ENCODE data around the gene MSL2. TPM values are rescaled to one million over a fixed set of nuclear protein-coding genes. Genes with fewer than 3 reads are reported as not detected.
A peak's percentile ranks its signal among the peaks of the same experiment; 100 is the strongest.
"Not testable (repeated sequence)": the region's sequence is repeated elsewhere in the genome, so short reads cannot be mapped to it uniquely, and the experiment has no call there.

MSL2 gene
- polyA plus RNA-seq, 1 donor = 29.3 TPM

DNA sequence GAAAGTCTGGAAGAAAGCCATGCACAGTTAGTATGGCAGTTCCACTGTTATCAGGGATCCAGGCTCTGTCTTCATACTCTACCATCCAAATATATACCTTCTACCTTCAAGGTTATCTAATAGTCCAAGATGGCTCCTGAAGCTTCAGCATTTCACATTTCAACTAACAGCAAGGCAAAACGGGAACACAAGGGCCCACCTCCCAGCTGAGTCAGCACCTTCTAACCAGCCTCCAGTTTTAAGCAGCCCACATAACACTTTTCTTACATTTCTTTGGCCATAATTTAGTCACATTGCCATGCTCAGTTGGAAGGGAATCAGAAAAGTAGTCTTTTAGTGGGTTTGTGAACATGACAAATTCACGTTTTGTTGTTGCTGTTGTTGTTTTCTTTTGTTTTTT, 15.4 kb upstream of the MSL2 start:
- H3K36me3 ChIP-seq (ENCODE audit: control insufficient read depth, insufficient read depth, low read length) = no peaks in the 10 kb centered on the region
- H3K4me3 ChIP-seq (ENCODE audit: low read length) = no peak overlapping the region
- no peaks in the 10 kb centered on the region for H3K4me1 ChIP-seq (ENCODE audit: control insufficient read depth, insufficient read depth, low read length)
- no peaks in the 10 kb centered on the region for H3K27me3 ChIP-seq (ENCODE audit: control insufficient read depth, insufficient read depth, low read length)
- WGBS (ENCODE audit: insufficient coverage, low lambda C conversion rate) = no CpG with 5 or more reads among the region's 2 CpGs
- DNase-seq = no peak
- no peak overlapping the region for H3K27ac ChIP-seq (ENCODE audit: low read length)
- H3K9me3 ChIP-seq (ENCODE audit: control insufficient read depth, low read depth, low read length) = no peaks in the 10 kb centered on the region

DNA sequence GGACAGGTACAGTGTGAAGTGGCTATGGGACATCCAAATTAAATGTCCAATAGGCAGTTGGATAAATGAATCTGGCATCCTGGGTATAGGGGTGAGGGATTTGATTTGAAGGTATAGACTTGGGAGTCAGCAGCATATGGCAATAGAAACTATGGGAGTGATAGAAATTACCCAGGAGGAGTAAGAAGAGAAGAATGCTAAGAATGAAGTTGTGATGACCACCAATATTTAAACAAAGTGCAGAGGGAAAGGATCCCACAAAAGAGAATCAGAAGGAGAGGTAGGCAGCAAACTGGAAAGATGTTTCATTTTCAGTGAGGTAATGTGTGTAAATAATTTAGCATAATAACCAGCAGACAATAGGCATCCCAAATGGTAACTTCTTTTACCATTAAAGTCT, 13.8 kb upstream of the MSL2 start:
- H3K4me1 ChIP-seq (ENCODE audit: control insufficient read depth, insufficient read depth, low read length) = no peaks in the 10 kb centered on the region
- H3K36me3 ChIP-seq (ENCODE audit: control insufficient read depth, insufficient read depth, low read length) = no peaks in the 10 kb centered on the region
- H3K27ac ChIP-seq (ENCODE audit: low read length) = no peak overlapping the region
- H3K27me3 ChIP-seq (ENCODE audit: control insufficient read depth, insufficient read depth, low read length) = no peaks in the 10 kb centered on the region
- H3K4me3 ChIP-seq (ENCODE audit: low read length) = no peak overlapping the region
- DNase-seq = no peak
- H3K9me3 ChIP-seq (ENCODE audit: control insufficient read depth, low read depth, low read length) = no peaks in the 10 kb centered on the region

DNA sequence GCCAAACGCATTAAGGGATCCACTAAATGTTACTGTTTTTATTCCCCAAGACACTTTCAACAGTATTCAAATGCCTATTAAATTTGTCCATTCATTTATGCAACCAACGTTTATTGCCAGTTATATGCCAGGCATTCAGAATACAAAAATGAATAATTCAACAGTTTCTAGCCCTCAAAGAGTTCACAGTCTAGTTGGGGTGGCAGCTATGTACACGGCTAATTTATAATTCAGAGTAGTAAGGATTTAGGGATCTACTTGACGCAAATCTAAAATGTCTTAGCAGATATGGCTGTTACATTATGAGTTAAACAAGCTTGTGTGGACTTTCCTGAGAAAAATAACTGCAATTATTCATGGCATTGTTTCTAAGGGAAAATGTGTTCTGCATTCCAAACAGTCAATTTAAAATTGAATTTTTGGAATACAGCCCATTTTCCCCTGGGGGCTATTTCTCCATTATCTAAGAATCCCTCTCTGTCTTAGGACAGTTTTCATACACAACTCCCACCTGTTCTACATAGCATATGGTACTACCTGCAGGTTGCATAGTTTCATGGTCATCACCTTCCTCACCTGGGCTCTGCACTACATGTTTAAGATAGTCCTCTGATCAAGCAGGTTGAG, 11.5 kb upstream of the MSL2 start:
- no peak overlapping the region for H3K27ac ChIP-seq (ENCODE audit: low read length)
- H3K36me3 ChIP-seq (ENCODE audit: control insufficient read depth, insufficient read depth, low read length) = no peaks in the 10 kb centered on the region
- no CpG with 5 or more reads among the region's 4 CpGs for WGBS (ENCODE audit: insufficient coverage, low lambda C conversion rate)
- no peaks in the 10 kb centered on the region for H3K4me1 ChIP-seq (ENCODE audit: control insufficient read depth, insufficient read depth, low read length)
- no peaks in the 10 kb centered on the region for H3K27me3 ChIP-seq (ENCODE audit: control insufficient read depth, insufficient read depth, low read length)
- H3K4me3 ChIP-seq (ENCODE audit: low read length) = no peak overlapping the region
- DNase-seq = no peak
- no peaks in the 10 kb centered on the region for H3K9me3 ChIP-seq (ENCODE audit: control insufficient read depth, low read depth, low read length)

DNA sequence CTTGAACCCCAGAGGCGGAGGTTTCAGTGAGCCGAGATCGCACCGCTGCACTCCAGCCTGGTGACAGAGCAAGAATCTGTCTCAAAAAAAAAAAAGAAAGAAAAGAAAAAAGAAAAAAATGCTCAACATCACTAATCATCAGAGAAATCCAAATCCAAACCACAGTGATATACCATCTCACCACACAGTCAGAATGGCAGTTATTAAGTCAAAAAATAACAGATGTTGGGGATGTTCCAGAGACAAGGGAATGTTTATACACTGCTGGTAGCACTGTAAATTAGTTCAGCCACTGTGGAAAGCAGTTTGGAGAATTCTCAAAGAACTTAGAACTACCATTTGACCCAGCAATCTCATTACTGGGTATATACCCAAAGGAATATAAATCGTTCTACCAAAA, 3.1 kb upstream of the MSL2 start:
- H3K9me3 ChIP-seq (ENCODE audit: control insufficient read depth, low read depth, low read length); H3K27ac ChIP-seq (ENCODE audit: low read length); H3K27me3 ChIP-seq (ENCODE audit: control insufficient read depth, insufficient read depth, low read length); DNase-seq; H3K4me1 ChIP-seq (ENCODE audit: control insufficient read depth, insufficient read depth, low read length); H3K36me3 ChIP-seq (ENCODE audit: control insufficient read depth, insufficient read depth, low read length); H3K4me3 ChIP-seq (ENCODE audit: low read length): not testable (repeated sequence)
- WGBS (ENCODE audit: insufficient coverage, low lambda C conversion rate) = 100% methylated on average over 4 of the region's 5 CpGs

DNA sequence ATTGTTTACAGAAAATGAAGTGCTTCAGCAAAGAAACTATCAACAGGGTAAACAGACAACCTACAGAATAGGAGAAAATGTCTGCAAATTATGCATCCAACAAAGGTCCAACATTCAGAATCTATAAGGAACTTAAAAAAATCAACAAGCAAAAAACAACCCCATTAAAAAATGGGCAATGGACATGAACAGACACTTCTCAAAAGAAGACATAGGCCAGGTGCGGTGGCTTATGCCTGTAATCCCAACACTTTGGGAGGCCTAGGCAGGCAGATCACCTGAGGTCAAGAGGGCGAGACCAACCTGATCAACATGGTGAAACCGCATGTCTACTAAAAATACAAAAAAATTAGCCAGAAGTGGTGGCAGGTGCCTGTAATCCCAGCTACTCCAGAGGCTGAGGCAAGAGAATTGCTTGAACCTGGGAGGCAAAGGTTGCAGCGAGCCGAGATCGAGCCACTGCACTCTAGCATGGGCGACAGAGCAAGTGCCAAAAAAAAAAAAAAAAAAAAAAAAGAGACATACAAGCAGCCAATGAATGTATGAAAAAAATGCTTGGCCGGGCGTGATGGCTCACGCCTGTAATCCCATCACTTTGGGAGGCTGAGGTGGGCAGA, 2.4 kb upstream of the MSL2 start:
- H3K27me3 ChIP-seq (ENCODE audit: control insufficient read depth, insufficient read depth, low read length); H3K4me3 ChIP-seq (ENCODE audit: low read length); H3K9me3 ChIP-seq (ENCODE audit: control insufficient read depth, low read depth, low read length); DNase-seq; H3K27ac ChIP-seq (ENCODE audit: low read length); H3K4me1 ChIP-seq (ENCODE audit: control insufficient read depth, insufficient read depth, low read length); H3K36me3 ChIP-seq (ENCODE audit: control insufficient read depth, insufficient read depth, low read length): not testable (repeated sequence)
- no CpG with 5 or more reads among the region's 10 CpGs for WGBS (ENCODE audit: insufficient coverage, low lambda C conversion rate)

DNA sequence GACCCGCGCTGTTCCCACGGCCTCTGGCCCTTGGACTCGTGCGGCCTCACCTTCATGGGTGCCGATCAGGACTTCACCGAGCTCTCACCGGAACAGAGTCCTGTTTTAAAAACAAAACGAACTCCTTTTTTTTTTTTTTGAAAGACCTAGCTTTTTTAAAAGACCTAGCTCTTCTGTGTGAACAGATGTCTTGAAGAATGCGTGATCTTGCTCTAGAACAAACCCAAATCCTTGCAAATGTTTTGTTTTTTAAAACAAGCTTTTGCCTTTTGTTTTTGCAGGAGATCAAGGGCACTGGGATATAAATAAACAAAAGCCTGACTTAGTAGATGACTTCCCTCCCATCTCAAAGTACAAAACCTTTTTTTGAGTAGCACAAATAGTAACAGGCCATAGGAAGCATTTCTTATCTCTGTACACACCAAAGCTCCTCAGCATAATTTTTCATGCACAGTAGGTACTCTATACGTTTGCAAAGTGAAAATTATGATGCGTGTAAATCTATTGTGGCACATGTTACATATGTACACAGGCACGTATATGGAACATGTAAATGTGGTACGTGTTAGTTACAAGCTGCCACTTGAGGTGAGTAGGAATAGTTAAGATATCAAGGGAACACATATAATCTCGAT, 1.1 kb upstream of the MSL2 start:
- peak overlapping the region; percentile 92 for H3K27ac ChIP-seq (ENCODE audit: low read length)
- WGBS (ENCODE audit: insufficient coverage, low lambda C conversion rate) = 31% methylated on average over 7 of the region's 15 CpGs
- H3K27me3 ChIP-seq (ENCODE audit: control insufficient read depth, insufficient read depth, low read length) = no peaks in the 10 kb centered on the region
- peak in 1 of 2 donors; percentile 61 for DNase-seq
- no peaks in the 10 kb centered on the region for H3K36me3 ChIP-seq (ENCODE audit: control insufficient read depth, insufficient read depth, low read length)
- H3K4me3 ChIP-seq (ENCODE audit: low read length) = peak overlapping the region; percentile 87
- H3K9me3 ChIP-seq (ENCODE audit: control insufficient read depth, low read depth, low read length) = no peaks in the 10 kb centered on the region
- peaks cover 8% of the 10 kb centered on the region for H3K4me1 ChIP-seq (ENCODE audit: control insufficient read depth, insufficient read depth, low read length)

DNA sequence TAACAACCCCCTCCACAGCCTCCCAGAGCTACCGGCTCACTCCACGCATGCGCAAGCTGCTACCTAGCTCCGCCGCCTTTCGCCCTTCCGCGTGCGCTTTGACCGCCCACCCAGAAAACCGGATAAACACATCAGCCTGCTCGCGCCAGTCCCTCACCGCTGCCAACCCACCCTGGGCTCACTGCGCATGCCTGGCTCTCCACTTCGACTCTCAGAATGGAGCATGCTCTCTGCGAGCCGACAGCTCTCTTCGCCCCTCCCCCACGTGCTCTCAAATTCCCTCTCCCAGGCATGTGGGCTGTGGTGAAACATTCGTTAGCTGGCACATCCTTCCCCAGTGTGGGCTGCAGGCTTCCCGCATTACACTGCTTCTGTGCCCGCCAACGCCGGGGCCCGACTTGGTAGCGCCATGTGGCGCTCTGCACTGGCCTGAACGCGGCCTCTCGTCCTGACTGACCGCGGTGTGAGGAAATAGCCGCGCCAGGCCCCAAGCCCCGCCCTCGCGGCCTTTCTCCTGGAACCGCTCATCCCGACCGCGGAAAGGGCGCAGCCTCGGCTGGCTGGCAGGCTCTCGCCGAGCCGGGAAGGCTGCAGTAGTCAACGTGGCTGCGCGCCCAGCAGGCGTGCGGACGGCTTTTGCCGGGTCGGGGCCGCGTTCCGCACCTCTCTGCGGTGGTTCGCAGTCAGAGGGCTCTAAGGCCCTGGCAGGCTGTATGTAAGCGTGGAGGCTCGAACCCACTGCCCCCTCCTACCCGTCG, 445 bp upstream of the MSL2 start:
- DNase-seq = peak; percentile 100
- H3K4me3 ChIP-seq (ENCODE audit: low read length) = peak overlapping the region; percentile 87
- peaks cover 8% of the 10 kb centered on the region for H3K4me1 ChIP-seq (ENCODE audit: control insufficient read depth, insufficient read depth, low read length)
- H3K9me3 ChIP-seq (ENCODE audit: control insufficient read depth, low read depth, low read length) = no peaks in the 10 kb centered on the region
- H3K27ac ChIP-seq (ENCODE audit: low read length) = peak overlapping the region; percentile 92
- no CpG with 5 or more reads among the region's 64 CpGs for WGBS (ENCODE audit: insufficient coverage, low lambda C conversion rate)
- no peaks in the 10 kb centered on the region for H3K27me3 ChIP-seq (ENCODE audit: control insufficient read depth, insufficient read depth, low read length)
- no peaks in the 10 kb centered on the region for H3K36me3 ChIP-seq (ENCODE audit: control insufficient read depth, insufficient read depth, low read length)

DNA sequence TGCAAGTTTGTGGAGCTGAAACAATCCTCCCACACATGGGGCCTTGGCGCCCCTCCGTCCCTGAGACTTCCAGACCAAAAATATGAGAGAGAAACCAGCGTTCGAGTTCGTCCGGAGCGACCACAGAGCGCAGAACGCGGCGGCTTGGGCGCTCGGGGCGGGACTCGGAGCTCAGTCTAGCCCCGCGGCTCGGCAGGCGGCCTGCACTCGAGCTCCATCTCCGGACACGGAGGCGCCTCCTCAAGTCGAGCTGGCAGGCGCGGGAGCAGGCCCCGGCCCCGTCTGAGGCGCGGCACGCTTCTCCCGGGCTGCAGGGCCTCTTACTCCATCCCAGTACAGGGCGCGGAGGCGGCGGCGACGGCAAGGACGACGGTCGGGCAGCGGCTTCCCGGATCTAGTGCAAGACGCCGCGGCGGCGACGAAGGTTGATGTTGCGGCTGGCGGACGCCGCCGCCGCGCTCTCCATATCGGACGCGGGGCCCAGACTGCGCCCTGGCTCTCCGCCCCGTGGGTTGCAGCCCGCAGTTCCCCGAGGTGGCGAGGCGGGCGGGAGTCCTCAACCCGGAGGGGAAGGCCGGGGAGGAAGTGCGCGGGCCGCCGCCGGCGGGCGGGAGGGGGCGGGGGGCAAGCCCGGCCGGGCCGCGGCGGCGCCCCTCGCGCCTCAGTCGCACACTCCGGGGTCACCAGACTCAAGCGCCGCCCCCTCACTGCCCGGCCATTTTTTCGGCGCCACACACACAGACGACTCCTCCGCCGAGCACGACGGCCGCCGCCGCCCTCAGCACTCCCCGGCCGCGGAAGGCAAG, 674 bp downstream of the MSL2 start:
- Histone ChIP-seq H3K4me1 (ENCODE audit: control insufficient read depth, insufficient read depth, low read length) (peaks cover 8% of the 10 kb centered on the region), H3K4me3 (ENCODE audit: low read length) (peak overlapping the region; percentile 87), H3K27me3 (ENCODE audit: control insufficient read depth, insufficient read depth, low read length) (no peaks in the 10 kb centered on the region), H3K36me3 (ENCODE audit: control insufficient read depth, insufficient read depth, low read length) (no peaks in the 10 kb centered on the region), H3K9me3 (ENCODE audit: control insufficient read depth, low read depth, low read length) (no peaks in the 10 kb centered on the region), H3K27ac (ENCODE audit: low read length) (peak overlapping the region; percentile 92)
- no CpG with 5 or more reads among the region's 103 CpGs for WGBS (ENCODE audit: insufficient coverage, low lambda C conversion rate)
- peak; percentile 75 to 86 for DNase-seq

DNA sequence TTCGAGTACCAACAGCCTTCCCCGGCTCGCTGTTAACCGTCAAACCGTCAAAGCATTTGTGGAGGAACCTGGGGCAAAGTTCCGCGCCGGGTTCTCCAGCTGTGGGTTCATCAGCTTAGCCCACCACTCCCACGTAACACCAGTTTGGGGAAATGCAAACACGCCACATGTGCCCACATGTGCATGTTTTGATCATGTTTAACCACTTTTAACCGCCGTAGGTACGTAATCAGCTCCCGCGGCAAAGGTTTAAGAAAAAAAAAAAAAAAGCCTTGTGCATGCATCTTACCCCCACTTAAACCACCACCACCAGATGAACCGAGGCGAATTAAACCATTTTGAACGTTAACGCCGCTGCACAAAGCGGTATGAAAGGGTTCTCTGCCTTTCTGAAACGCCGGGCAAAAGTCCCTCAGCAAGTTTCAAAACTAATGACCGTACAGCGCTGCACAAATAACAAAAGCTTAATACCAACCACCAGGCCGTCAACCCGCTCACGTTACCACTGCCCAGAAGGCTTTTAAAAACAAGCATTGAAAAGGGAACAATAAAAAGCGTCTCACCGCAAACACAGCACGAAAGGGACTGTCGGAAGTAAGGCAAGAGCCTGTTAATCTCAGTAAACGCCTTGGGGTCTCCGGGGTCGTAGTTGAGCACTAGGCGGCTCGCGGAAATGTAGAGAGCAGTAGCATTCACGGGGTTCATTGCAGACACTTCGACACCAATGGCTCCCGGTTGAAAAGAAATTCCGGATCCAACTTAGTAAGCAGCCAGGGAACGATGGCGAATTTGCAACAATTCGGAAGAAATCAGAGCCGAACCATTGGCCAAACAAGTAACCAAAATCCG, 1.5 kb downstream of the MSL2 start:
- Histone ChIP-seq H3K36me3 (ENCODE audit: control insufficient read depth, insufficient read depth, low read length) (no peaks in the 10 kb centered on the region), H3K27ac (ENCODE audit: low read length) (peak overlapping the region; percentile 92), H3K4me1 (ENCODE audit: control insufficient read depth, insufficient read depth, low read length) (peaks cover 8% of the 10 kb centered on the region), H3K4me3 (ENCODE audit: low read length) (peak overlapping the region; percentile 87), H3K9me3 (ENCODE audit: control insufficient read depth, low read depth, low read length) (no peaks in the 10 kb centered on the region), H3K27me3 (ENCODE audit: control insufficient read depth, insufficient read depth, low read length) (no peaks in the 10 kb centered on the region)
- DNase-seq = peak; percentile 14 to 55
- WGBS (ENCODE audit: insufficient coverage, low lambda C conversion rate) = 3% methylated on average over 6 of the region's 47 CpGs

Data from large intestine (tissue), 3 donors.